Activated CD8-positive, alpha-beta memory T cell treated with anti-CD3 and anti-CD28 coated beads, Interleukin-2, amount 50 U/mL, for 24 hours (primary cell): ENCODE results near the gene TLR1.
"Not testable (repeated sequence)": the region's sequence is repeated elsewhere in the genome, so short reads cannot be mapped to it uniquely, and the experiment has no call there.

Experiments
- DNase-seq: peaks from one replicate; pipeline ENCODE4 v3.0.0-alpha.2; 2020; ENCODE audit errors: extremely low read depth

TLR1 gene

DNA sequence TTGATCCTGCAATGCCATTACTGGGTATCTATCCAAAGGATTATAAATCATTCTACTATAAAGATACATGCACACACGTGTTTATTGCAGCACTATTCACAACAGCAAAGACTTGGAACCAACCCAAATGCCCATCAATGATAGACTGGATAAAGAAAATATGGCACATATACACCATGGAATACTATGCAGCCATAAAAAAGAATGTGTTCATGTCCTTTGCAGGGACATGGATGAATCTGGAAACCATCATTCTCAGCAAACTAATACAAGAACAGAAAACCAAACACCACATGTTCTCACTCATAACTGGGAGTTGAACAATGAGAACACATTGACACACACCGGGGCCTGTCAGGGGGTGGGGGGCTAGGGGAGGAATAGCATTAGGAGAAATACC is 26.7 kb downstream of the TLR1 start:
- not testable (repeated sequence) for DNase-seq

DNA sequence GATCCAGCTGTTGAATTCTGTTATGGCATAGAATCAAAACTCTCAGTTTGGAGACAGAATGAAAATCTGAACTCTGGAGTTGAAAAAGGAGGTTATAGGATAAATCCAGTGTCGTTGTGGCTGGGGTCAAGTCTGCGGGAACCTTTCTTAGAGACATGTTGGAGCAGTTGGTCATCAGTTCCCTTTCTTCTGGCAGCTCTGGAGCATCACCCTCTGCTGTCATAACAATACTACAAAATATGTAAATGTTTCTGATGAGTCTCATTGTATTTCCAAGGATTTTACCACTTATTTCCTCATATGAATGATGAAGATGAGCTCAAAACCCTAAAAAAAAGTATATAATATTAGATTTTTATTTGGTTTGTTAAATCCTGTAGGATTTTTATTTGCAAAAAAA is 29.3 kb downstream of the TLR1 start:
- DNase-seq: no peak

DNA sequence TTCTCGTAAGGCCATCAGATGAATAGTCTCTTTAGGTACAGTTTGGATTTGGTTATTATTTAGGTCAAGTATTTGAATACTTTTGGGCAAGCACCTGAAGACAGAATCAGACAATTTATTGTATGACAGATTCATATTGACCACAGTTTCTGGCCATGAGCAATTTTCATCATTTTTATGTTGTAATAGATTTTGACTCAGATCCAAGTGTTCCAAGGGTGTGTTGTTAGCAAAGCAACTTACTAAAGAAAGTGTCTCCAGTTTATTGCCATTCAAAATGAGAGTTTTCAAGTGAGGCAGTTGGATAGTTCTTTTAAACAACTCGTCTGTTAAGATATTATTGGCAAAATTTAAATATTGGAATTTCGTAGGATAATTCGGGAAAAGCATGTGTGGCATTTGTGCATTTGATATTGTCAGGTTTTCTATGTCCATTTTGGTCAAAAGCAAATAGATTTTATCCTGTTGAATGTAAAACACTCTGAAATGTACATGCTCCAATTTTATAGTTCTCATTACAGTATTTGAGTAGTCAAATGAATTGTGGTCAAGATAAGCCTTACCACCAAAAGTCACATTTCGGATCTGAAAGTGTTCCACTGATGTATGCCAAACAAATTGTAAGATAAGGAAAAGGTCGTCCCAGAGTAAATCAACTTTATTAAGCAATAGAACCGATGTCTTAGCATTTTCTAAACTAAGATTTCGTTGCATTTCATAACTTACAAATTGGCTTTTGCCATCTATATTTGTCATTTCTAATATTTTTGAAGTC is 30.2 kb downstream of the TLR1 start:
- no peak for DNase-seq

DNA sequence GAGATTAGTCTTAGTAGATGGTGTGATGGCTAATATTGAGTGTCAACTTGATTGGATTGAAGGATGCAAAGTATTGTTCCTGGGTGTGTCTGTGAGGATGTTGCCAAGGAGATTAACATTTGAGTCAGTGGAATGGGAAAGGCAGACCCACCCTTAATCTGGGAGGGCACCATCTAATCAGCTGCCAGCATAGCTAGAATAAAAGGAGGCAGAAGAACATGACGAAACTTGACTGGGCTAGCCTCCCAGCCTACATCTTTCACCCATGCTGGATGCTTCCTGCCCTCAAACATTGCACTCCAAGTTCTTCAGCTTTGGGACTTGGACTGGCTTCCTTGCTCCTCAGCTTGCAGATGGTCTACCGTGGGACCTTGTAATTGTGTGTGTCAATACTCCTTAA is 34.3 kb downstream of the TLR1 start:
- not testable (repeated sequence) for DNase-seq

DNA sequence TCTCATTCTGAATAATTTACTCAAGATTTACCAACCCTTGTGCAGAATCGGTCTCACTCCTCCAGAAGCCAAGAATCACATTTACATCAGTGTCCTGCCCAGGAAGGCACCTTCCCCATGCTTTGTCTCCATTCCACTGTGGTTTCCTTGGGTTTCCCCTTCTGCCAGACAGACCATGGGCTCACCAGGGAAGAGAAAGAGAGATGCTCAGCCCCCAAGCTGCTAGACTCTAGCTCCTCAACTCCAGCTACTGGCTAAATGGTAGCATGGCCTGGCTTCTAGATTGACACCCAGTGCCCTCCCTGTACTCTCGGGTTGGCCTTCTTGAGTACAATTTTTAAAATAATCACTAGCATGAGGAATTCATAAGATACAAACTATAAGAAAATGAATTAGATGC is 34.7 kb downstream of the TLR1 start:
- no peak for DNase-seq

DNA sequence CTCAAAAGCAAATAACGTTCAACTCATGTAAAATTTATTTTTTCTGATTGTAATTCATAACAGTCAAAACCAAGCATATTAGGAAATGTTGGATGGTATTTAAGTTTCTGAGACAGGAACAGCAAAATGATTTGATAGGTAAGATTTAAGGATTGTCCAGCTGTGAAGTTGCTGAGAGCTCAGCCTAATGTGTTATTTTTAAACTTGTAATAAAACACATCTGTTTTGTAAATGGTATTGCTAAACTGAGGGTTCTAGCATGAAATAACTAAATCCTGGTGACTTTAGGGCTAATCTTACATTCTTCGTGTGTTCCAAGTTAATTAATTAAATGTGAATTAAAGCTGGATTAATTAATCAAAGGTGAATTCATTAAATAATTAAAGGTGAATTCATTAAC is 35.1 kb downstream of the TLR1 start:
- DNase-seq: no peak

DNA sequence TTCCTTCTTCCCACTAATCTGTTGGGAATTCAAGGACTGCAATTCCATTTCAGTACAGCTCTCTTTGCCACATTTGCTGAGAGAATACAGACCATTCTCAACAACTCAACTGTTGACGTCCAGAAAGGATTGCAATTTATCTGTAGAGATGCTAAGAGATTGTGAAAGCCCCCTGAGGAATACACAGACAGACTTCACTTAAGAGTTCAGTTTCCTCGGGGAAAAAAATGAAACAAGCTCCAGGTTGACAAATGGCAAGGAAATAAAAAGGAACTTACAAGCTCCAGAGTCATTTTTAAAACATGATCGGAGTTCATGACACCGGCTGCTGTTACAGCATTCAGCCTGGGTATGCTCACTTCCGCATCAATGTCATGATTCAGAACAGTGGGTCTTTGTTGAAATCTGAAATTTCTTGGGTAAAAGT is 35.6 kb downstream of the TLR1 start:
- no peak for DNase-seq

DNA sequence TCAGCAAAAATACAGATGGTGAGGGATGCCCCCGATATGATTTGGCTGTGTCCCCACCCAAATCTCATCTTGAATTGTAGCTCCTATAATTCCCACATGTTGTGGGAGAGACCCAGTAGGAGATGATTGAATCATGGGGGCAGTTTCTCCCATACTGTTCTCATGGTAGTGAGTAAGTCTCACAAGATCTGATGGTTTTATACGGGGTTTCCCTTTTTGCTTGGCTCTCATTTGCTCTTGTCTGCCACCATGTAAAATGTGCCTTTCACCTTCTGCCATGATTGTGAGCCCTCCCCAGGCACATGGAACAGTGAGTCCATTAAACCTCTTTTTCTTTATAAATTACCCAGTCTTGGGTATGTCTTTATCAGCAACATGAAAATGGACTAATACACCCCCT is 37.7 kb downstream of the TLR1 start:
- not testable (repeated sequence) for DNase-seq

DNA sequence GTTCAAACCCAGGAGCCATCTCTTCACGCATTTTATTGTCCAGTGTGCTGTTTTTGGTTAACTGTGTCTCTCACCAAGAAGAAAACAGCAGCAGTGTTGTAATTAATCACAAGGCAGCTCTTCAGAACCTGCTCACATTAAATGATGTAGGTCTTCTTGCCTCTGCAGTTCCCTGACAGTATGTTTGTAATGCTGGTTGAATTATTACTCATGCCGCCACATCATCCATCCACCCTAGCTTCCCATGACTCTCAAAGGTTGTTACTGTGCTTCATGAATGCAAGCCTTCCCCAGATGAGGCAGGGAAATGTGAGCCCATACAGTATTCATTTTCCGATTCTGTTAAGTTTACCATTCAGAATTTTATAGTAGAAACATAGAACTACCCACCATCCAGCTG is 39.2 kb downstream of the TLR1 start:
- no peak for DNase-seq

DNA sequence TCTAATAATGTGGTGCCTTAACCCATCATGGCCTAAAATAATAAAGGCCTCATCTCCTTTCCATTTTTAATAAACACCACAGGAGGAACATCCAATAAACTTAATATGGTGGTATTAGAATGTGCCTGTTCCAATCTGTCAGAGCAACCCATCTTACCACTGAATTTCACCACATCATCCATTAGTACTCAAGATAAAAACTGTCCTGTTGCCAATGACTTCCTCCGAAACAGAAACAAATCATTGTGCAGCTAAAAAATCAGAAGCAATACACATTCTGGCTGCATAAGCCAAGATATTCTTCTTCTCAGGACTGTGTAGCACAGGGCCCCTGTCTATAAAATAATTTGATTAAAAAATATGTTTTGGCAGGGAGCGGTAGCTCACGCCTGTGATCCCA is 40.3 kb downstream of the TLR1 start:
- DNase-seq: no peak

DNA sequence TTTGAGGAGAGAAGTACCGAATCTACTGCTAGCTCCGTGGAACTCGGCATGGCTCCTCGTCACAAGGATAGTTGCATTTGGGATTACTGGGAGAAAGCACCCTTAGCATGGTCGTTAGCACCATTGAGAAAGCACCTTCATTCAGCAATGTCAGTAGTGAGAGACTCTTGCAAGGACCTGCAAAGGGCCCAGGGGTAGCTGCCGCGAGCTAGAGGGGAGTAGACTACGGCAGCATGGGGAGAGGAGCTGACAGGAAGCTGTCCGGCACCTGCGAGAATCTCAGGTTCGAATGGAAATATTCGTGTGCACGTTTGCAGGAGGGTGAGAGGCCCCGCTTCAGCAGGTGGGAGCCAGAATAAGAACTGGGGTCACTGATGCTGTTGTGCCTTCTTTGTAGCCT is 42.0 kb downstream of the TLR1 start:
- DNase-seq: no peak

DNA sequence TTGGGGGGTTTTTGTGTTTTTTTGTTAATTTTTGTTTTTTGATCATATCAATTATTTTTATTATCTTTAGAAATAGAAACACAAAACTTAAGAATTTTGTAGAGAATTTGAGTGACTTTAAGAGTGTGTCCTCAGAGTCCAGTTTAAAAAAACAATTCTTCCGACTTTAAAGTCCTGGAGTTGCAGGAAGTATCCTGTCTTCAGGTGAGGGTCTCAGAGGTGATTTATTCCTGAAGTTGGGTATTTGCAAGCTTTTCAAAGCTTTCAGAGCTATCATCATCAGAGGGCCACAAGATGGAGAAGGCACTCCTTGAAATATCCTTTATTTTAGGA is 44.8 kb downstream of the TLR1 start:
- DNase-seq: no peak

DNA sequence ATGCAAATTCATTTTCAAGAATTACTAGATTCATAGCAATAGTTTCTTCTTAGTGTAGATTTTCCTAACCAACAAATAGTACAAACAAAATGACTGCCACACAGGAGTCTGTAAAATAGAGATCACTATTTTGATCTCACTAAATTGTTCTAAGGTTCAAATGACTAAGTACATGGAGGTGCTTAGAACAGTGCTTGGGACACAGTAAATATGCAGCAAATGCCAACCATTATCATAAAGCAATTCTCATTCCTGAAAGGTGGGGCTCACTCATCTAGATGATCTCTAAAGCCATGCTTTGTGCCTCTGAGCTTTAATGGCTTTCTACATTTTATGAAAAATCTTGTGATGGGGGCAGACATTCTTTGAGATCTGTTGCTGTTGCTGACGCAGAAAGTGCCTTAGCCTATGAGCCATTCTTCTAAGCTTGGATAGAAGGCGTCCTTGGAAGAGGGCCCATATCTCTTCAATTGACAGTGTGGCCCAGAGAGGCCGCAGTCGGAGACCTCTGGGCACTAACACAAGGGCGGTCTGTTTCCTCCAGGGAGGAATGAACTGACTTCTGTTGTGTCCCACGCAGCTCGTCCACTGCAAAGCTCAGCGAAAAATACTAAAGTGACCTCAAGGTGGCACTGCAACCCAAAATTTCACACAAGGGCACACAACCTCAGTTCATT is 45.3 kb downstream of the TLR1 start:
- peak; percentile 41 for DNase-seq

DNA sequence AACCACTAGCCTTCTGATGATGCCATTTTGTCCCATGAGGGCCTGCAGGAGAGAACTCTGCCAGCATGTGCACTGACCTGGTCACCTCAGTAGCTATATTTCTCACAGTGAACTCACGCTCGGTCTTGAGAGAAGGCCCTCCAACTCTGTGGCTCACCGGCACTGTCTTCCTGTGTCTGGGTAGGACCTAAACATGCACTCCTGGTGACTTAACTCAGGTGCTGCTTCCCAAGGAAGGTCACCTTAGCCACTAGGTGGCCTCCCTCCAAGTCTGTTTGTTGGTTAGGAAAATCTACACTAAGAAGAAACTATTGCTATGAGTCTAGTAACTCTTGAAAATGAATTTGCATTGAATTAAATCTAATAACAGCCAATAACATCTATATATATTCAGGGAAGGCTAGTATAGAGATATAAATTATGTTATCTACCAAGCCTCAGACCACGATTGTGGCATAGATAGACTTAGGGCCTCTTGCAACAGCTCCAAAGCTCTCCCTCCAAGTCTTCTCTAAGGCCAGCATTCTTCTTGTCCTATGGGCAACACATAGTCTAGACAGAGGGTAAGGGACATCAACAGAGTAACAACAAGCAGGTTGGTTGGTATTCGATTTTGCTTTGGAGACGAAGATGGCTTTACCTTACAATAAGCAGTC is 46.5 kb downstream of the TLR1 start:
- no peak for DNase-seq

DNA sequence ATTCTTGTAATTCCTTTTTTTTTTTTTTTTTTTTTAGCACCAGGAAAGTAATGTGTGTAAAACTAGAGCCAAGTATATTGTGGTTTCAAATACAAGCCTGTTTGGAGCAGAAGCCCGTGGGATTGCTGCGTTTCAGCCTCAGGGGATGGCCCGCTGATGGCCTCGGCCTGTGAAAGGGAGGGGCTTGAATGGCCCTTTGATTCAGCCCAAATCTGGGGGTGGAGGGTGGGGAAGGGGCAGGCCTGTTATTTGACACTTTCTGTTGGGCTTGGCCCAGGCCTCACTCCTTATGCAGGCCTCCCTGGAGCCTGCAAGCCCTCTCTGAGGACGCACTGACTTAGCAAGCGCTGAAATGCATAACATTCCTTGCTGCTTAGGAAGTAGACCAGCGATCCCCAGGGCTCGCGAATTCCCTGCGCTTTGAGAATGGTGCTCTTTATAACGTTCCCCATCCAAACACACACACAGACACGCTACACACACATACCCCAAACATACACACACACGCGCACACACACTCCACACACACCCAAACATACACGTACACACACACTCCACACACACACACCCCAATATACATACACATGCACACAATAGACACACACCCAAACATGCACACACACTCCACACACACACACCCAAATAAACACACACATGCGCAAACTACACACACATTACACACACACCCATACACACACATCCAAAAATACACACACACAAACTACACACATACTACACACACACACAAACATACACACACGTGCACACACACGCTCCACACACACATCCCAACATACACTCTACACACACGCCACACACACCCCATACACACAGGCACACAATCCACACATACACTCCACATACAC is 51.4 kb downstream of the TLR1 start:
- DNase-seq: no peak

DNA sequence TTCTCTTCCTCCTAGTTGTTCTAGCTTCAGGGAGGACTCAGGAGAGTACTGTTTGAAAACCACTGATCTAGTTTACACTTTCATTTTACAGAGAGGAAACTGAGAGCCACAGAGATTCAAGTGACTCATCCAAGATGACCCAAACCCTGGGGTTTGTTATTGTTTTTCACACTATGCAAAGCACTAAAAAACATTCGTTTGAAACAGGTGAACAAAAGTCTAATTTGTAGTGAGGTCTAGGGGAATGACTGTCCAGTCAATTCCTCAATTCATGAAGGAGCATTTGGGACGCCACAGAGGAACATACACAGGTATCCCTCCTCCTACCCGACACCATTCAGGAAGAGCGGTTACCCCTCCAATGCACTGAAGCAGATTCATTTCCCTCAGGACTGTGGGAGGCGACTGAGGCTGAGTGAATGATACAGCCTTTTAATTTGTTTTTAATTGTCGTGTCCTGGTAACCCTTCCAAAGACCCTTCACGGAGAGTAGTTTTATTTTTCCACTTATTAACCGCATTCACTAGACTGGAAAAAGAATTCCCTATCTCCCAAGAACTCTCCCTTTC is 52.1 kb downstream of the TLR1 start:
- DNase-seq: no peak

DNA sequence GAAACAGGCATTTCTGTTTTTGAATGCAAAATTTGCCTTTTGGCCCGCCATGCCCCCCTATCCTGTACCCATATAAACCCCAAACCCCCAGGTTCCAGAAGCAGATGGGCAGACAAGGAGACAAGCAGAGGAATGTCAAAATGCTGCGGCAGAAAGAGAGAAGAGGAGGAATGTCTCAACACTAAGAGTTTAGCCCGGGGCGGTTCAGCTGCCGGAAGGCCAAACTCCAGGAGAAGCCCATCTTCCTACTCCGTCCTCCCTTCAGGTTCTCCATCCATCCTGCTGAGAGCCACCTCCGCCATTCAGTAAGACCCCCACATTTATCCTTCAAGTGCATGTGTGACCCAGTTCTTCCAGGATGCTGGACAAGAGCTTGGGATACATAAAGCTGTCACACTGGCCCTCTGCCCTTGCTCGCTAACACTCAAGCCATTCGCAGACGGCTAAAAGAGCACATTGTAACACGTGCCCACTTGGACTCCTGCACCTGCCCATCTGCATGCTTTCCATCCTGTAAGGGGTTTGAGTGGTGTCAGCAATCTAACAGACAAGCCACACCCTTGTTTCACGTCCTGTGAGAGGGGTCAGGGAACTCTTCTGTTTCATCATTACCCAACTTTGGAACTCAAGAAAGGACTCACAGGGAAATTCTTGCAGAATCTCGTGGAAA is 53.1 kb downstream of the TLR1 start:
- DNase-seq: no peak

DNA sequence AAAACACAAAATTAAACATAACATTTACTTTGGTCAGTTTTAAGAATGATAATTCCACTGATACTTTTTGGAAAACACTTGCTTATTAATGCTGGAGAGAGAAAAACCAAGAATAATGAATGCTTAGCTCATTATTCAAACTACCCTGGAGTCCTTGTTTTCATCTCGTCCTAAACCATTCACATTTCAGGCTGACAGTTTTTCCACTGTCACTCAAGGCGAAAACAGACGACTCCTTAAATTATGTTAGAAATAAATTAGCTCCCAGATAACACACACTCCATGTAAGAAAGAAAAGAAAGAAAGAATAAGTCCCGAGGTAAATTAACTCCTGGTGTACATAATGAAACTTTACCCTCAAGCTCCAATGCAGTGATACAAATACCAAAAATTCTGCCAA is 55.3 kb downstream of the TLR1 start:
- no peak for DNase-seq

DNA sequence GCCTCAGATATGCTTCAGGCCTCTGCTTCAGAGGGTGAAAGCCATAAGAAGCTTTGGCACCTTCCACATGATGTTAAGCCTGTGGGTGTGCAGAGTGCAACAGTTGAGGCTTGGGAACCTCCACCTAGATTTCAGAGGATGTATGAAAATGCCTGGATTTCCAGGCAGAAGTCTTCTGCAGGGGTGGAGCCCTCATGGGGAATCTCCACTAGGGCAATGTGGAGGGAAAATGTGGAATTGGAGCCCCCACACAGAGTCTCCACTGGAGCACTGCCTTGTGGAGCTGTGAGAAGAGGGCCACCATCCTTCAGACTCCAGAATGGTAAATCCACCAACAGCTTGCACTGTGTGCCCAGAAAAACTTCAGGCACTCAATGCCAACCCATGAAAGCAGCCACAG is 57.0 kb downstream of the TLR1 start:
- no peak for DNase-seq
